NCI-H226 (cell line): Measurements from ENCODE around the gene ADAMTS17.
A peak's percentile ranks its signal among the peaks of the same experiment; 100 is the strongest.
"Not testable (repeated sequence)": the region's sequence is repeated elsewhere in the genome, so short reads cannot be mapped to it uniquely, and the experiment has no call there.

Experiments used
- DNase-seq: peaks from one replicate; pipeline ENCODE4 v3.0.0-alpha.2; 2015

ADAMTS17 gene

GRCh38 chr15:100101426-100102089 is 240.2 kb downstream of the ADAMTS17 start:
- no peak for DNase-seq

- no peak for DNase-seq
Observed at GRCh38 chr15:100100926-100101325, 240.8 kb downstream of the ADAMTS17 start.

- DNase-seq: no peak
Observed at GRCh38 chr15:100099976-100100375, 241.8 kb downstream of the ADAMTS17 start.

- no peak for DNase-seq
Observed at GRCh38 chr15:100098705-100099104, 243.1 kb downstream of the ADAMTS17 start.

GRCh38 chr15:100097342-100098127 is 244.2 kb downstream of the ADAMTS17 start:
- DNase-seq: no peak

GRCh38 chr15:100096700-100097099 is 245.1 kb downstream of the ADAMTS17 start:
- DNase-seq: no peak

- DNase-seq: no peak
Observed at GRCh38 chr15:100096248-100096600, 245.6 kb downstream of the ADAMTS17 start.

- DNase-seq: peak; percentile 71
Observed at GRCh38 chr15:100095541-100096247, 246.1 kb downstream of the ADAMTS17 start.

GRCh38 chr15:100094127-100094510 is 247.7 kb downstream of the ADAMTS17 start:
- no peak for DNase-seq

GRCh38 chr15:100093211-100094126 is 248.3 kb downstream of the ADAMTS17 start:
- peak; percentile 98 for DNase-seq

GRCh38 chr15:100092034-100092433 is 249.7 kb downstream of the ADAMTS17 start:
- DNase-seq: no peak

- no peak for DNase-seq
Observed at GRCh38 chr15:100090411-100090810, 251.4 kb downstream of the ADAMTS17 start.

GRCh38 chr15:100084042-100084821 is 257.5 kb downstream of the ADAMTS17 start:
- not testable (repeated sequence) for DNase-seq

GRCh38 chr15:100083572-100083971 is 258.2 kb downstream of the ADAMTS17 start:
- DNase-seq: no peak

- DNase-seq: peak; percentile 31
Observed at GRCh38 chr15:100082761-100083402, 258.9 kb downstream of the ADAMTS17 start.

GRCh38 chr15:100081454-100081853 is 260.3 kb downstream of the ADAMTS17 start:
- no peak for DNase-seq

- DNase-seq: no peak
Observed at GRCh38 chr15:100078511-100079220, 263.1 kb downstream of the ADAMTS17 start.

GRCh38 chr15:100075229-100075628 is 266.5 kb downstream of the ADAMTS17 start:
- DNase-seq: no peak

- no peak for DNase-seq
Observed at GRCh38 chr15:100073982-100074381, 267.8 kb downstream of the ADAMTS17 start.

- not testable (repeated sequence) for DNase-seq
Observed at GRCh38 chr15:100066521-100067280, 275.1 kb downstream of the ADAMTS17 start.
